OCI-LY1 (cell line): ENCODE data around the gene HOXB4.

Source experiments
- CTCF ChIP-seq: fragments of 200-600 bp; sonication (generic), shearing (Covaris generic); IDR thresholded peaks from 2 replicates; pipeline ENCODE4 v1.5.1; 2017; ENCODE audit warnings: mild to moderate bottlenecking, antibody characterized with exemption, low read length, moderate library complexity, mixed read lengths
- EZH2 ChIP-seq: fragments of 200-600 bp; sonication (generic), shearing (Covaris generic); IDR thresholded peaks from 2 replicates; pipeline ENCODE4 v1.8.0; 2017; ENCODE audit warnings: borderline replicate concordance, mixed run types, mild to moderate bottlenecking, antibody characterized with exemption, low read length, moderate library complexity, mixed read lengths

- TF ChIP-seq CTCF, result no peak
- no peak for TF ChIP-seq EZH2
Measured at GRCh38 chr17:48563385-48563838, 14.7 kb downstream of the HOXB4 start.
